GM20000 (cell line): ENCODE results near the gene RAB30.
"Not testable (repeated sequence)": the region's sequence is repeated elsewhere in the genome, so short reads cannot be mapped to it uniquely, and the experiment has no call there.

Experiments used
- DNase-seq: peaks from one replicate; pipeline ENCODE4 v3.0.0; 2012; ENCODE audit warnings: low spot score
- TF ChIP-seq, protein P1 (sequence below): IDR thresholded peaks from 2 replicates; pipeline ENCODE4 v1.5.1; 2012; ENCODE audit warnings: mild to moderate bottlenecking, control low read depth; ENCODE audit errors: extremely low read depth, missing control alignments

The RAB30 gene

DNA sequence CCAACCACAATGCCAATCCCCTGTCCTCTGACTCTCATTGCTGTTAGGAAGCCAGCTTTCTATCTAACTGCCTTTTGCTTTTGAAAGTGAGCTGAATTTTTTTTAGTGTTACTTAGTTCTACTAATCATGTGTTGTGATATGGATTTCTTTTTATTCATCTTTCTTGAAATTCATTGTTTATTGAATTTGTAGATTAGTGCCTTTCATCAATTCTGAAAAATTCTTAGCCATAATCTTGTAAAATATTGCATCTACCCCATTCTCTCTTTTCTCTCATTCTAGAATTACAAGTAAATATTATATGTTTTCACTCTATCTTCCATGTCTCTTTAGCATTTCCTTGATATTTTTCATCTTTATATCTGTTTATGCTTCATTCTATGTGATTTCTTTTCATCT, 122.3 kb downstream of the RAB30 start:
- DNase-seq = no peak
- TF ChIP-seq, protein P1, sequence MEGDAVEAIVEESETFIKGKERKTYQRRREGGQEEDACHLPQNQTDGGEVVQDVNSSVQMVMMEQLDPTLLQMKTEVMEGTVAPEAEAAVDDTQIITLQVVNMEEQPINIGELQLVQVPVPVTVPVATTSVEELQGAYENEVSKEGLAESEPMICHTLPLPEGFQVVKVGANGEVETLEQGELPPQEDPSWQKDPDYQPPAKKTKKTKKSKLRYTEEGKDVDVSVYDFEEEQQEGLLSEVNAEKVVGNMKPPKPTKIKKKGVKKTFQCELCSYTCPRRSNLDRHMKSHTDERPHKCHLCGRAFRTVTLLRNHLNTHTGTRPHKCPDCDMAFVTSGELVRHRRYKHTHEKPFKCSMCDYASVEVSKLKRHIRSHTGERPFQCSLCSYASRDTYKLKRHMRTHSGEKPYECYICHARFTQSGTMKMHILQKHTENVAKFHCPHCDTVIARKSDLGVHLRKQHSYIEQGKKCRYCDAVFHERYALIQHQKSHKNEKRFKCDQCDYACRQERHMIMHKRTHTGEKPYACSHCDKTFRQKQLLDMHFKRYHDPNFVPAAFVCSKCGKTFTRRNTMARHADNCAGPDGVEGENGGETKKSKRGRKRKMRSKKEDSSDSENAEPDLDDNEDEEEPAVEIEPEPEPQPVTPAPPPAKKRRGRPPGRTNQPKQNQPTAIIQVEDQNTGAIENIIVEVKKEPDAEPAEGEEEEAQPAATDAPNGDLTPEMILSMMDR = no peak

DNA sequence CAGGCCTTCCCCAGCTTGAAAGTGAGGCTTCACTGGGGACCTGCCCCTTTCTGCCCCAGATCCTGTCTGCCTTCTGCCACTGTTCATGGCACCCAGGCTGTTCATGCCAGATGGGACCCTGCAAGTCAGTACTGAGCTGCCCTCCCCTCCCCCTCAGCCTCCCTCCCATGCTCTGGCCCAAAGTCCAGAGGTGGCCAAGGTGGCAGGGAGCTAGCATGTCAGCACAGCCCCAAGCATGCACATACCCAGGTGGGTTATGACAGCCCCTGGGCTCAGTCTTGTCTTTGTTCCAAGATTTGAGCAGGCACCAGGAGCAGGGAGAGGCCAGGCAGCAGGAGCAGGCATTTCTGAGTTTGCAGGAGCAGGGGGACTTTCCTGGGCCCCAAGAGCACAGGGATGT, 126.0 kb downstream of the RAB30 start:
- DNase-seq = no peak
- TF ChIP-seq, protein P1 = no peak

DNA sequence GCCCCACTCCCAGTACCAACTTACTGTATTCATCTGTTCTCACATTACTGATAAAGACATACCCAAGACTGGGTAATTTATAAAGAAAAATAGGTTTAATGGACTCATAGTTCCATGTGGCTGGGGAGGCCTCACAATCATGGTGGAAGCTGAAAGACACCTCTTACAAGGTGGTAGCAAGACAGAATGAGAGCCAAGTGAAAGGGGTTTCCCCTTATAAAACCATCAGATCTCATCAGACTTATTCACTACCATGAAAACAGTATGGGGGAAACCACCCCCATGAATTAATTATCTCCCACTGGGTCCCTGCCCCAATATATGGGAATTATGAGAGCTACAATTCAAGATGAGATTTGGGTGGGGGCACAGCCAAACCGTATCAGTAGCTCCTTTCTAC, 126.7 kb downstream of the RAB30 start:
- not testable (repeated sequence) for DNase-seq

DNA sequence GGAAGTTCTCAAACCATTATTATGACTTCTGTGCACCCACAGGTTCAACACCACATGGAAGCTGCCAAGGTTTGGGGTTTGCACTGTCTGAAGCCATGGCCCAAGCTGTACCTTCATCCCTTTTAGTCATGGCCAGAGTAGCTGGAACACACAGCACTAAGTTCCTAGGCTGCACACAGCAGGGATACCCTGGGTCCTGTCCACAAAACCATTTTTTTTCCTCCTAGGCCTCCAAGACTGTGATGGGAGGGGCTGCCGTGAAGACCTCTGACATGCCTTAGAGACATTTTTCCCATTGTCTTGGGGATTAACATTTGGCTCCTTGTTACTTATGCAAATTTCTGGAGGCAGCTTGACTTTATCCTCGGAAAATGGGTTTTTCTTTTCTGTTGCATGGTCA, 127.5 kb downstream of the RAB30 start:
- TF ChIP-seq, protein P1 = no peak
- no peak for DNase-seq

DNA sequence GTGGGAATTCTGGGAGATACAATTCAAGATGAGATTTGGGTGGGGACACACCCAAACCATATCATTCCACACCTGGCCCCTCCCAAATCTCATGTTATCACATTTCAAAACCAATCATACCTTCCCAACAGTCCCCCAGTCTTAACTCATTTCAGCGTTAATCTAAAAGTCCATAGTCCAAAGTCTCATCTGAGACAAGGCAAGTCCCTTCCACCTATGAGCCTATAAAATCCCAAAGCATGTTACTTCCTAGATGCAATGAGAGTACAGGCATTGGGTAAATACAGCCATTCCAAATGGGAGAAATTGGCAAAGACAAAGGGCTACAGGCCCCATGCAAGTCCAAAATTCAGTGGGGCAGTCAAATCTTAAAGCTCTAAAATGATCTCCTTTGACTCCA, 128.3 kb downstream of the RAB30 start:
- DNase-seq = not testable (repeated sequence)

DNA sequence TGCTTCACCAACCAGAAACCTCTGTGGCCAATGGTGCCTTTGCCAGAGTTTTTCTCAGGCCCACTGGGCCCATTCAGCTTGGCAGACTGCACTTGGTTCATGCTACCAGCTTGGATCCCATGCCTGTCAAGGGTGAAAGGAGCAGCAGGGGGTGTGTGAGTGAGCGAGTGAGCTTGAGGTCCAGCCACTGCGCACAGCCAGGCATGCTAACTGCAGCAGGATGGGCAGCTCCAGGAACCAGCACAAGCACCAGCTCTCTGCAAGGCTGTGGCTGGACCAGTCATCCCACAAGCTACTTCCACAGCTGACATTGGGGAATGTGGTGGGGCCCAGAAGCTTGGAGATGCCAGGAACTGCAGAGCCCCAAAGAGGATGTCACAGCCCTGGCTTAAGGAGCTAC, 129.3 kb downstream of the RAB30 start:
- TF ChIP-seq, protein P1 = no peak
- no peak for DNase-seq

DNA sequence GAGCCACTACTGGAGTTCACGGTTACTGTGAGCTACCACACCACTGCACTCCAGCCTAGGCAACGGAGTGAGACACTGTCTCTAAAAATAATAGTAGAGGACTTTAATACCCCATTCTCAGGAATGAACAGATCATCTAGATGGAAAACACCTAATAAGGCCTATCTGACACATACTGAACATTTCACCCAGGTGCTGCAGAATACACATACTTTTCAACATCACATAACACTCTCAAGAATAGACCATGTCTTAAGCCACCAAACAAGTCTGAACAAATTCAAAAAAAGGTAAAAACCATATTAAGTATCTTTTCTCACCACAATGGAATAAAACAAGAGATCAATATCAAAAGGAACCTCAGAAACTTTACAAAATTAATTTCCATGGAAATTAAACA, 132.2 kb downstream of the RAB30 start:
- no peak for DNase-seq
- TF ChIP-seq, protein P1 = no peak

DNA sequence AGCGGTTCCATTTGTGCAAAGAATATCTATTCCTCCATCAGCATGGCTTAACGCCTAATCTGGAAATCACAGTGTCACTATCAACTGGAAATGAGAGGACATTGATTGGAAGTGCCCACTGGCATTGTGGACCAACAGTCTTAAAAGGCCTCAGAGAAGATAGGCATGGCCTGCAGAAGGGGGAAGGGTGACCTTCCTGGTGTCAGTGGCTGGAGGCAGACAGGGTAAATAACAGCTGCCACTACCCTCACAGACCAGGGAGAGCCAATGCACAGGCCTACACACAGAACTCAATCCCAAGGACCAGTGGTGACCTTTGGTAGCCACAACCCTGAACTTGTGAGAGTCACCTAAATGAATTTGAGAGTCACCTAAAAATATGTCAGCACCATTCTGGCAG, 134.1 kb downstream of the RAB30 start:
- TF ChIP-seq, protein P1 = no peak
- no peak for DNase-seq

DNA sequence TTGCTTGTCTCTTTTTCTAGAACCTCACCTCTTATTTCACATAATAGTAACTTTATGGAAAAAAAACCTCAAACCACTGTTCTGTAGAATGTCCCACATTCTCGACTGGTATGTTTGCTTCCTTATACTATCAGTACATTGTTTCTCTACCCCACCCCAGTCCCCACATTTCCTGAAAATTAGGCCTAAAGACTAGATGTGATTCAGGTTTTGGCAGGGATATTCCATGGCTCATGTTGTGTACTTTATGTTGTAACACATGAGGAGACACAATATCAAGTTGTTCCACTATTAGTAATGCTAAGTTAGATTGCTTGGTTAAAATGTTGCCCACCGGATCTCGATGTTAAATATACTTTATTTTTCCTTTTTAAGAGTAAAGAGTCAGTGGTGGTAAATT, 135.4 kb downstream of the RAB30 start:
- TF ChIP-seq, protein P1 = no peak
- DNase-seq = no peak
